ENCODE data around the gene COX14.

- TF ChIP-seq SUZ12 (IDR thresholded peaks at IDR 0.05; ENCODE audit: extremely low read depth, insufficient read depth, insufficient read length), result no peak
- TF ChIP-seq YY1 (IDR thresholded peaks at IDR 0.05; ENCODE audit: insufficient read depth, insufficient read length), result no peak
Observed at GRCh38 chr12:50090391-50090790, 21.6 kb upstream of the COX14 start.

All from NT2/D1 (cell line).